Stimulated activated naive CD4-positive, alpha-beta T cell treated with Interleukin-2 at 50 U/mL for 16 hours (primary cell): ENCODE measurements around the gene FXYD2.
A peak's percentile ranks its signal among the peaks of the same experiment; 100 is the strongest.
"Not testable (repeated sequence)": the region's sequence is repeated elsewhere in the genome, so short reads cannot be mapped to it uniquely, and the experiment has no call there.

Experiments used
- DNase-seq: peaks from one replicate; lab custom pipeline; 2025; lab: John Stamatoyannopoulos, UW

Gene FXYD2

DNA sequence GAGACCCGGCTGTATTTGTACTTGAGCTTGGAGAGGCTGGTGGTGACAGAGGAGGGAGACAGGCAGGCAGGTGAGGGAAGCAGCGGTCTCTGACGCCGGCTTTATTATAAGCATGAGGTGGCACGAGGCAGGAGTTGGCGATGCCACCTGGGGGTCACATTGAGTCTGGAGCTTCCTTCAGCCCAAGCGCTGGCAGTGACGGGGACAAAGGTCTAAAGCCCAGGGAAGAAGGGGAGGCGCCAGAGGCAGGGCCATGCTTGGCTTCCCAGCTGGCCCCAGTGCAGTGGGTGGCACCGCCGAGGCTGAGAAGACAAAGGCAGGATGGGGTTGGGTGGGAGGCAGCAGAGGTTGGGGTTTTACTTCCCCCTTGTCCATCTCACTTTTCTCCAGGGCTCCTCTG is 4.5 kb downstream of the FXYD2 start:
- DNase-seq: no peak

DNA sequence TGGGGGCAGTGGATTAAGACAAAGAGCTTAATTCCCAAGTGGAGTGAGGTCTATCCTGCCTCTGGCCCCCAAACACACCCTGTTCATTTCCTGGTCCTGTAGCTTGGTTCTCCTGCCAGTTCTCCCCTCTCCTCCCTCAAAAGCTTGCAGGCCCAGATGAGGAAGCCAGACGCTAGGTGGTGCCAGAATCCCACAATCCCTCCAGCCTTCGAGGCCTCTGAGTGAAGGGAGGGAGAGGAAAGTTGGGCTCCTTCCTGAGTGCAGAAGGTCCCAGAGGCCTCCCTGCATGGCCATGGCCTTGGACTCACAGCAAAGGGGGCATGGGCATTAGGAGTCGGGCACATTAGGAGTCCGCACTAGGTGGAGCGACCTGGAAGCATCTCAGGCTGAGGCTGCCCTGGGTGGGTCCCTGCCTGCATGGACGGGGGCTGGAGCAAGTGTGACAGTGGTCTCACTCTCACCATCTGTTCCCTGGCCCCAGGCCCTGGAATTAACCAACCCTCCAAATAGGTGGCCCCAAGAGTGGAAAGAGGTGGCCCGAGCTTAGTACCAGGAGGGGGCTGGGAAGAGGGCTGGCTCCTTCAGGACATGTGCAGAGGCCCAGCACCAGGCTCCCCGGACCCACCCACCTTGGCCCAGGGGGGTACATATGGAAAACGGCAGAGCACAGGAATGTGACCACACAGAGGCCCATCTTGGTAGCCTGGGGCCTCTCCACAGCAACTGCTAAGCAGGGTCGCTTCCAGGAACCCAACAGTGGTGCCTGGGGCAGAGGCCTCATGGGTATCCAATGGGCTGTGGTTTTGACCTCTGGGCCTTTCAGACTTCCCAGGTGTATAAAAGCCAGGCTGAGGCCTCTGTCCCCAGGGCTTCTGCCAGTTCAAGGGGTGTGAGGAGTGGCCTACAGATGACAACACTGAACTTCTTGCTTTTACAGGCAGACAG is 5.2 kb downstream of the FXYD2 start:
- DNase-seq: no peak

DNA sequence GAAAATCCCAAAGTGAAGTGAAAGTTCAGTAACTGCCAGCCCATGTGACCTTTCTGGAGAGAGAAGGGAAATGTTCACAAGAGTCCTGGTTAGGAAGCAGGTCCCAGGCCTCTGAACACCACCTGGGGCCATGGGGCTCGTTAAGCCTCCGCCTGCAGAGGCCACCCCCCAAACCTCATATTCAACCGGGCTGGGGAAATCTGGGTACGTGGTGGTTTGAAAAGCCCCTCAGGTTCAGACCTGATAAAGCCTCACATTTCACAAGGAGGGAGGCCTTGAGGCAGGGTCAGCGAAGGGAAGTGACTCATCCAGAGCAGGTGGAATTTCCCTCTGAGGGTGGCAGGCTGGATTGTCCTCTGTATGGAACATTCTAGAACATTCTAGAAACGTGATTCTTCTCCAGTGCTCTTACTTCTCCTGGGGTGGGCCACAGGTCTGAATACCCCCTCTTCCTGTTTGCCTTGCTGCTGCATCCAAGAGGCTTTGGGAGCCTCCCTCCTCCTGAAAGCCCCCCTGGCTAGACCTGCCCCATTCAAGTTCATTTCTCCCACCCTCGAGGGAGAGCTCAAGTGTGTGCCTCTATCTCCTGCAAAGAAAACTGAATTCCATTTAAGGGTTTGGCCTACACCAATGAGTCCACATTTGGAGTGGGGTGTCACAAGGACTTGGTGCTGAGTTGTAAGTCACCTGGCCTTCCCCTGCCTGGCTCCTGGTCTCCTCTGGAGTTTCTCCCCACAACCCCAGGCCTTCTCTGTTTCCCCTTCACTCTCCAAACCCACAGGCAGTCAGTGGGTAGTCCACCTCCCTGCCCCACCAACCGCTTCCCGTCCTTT is 6.3 kb downstream of the FXYD2 start:
- peak; percentile 53 for DNase-seq

DNA sequence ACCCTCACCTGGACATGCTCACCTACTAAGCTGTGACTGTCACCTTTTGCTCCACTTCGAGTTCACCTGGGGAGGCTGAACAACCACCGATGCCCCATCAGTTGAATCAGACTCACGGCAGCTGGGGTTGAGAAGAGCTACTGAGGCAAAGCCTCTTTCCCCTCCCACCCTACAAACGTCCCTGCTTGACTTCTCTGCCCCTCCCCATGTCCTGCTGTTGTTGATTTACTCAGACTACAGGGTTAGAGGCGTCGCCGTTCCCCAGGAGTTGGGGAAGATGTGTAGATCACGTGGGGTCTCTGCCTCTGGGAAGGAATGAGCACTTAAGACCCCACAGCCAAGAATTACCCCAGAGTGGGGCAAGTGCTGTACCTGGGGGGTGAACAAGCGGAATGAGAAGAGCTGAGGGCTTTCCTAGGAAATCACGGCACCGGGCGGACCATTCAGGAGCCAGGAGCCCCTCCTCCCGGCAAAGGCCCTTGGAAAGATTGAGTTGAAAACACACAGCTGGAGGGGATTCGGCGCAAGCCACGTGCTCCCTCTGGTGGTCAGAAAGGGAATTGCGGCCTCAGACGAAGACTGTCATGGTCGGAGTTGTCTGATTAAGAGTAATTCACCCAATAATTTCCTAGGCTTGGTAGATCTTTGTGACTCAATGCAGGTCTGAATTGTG is 7.0 kb downstream of the FXYD2 start:
- peak; percentile 82 for DNase-seq

DNA sequence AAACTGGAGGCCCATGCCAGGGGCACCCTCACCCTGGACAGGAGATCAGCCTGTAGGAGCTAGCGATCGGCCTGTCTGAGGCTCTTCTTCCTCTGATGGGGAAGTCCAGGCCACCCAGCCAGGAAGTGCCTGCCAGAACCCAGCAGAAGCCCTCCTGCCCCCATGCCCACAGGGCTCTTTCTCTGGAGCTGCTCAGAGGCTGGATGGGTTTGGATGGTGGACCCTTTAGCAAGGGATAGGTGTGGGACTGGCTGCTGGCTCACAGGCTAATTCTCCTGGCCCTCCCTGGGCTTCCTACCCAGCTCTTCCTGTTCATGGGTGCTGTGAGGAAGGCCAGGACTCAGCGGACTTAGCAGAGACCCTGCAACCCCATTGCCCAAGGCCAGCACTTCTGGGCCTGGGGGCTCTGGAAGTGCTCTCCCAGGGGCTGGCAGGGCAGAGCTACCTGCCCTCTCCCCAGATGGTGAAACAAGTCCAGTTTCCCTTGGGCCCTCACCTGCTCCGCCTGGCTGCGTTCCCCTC is 7.6 kb downstream of the FXYD2 start:
- no peak for DNase-seq

DNA sequence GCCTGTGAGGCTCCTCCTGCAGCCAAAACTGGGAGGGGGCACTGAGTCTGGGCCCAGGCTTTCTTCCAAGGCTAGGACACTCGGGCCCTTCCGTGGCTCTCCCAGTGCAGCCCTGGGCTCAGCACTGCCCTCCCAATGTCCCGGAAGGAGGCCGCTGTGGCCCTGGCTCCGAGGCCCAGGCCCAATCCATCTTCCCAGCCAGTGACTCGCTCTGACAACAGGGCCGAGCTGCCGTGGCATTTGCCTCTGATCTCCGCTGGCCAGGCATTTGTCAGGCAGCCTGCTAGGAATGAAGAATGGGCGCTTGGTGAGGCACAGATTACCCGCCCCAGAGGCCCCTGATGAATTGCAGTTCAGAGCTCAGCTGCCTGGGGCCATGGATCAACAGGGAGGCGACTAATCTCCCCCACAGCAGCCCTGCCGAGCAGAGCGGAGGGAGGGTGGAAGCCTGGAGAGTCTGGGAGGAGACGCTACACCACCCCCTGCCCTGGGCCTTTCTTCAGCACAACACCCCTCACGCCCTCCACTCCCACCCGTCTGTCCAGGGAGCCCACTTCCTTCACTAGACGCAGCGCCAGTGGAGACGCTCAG is 8.3 kb downstream of the FXYD2 start:
- no peak for DNase-seq

DNA sequence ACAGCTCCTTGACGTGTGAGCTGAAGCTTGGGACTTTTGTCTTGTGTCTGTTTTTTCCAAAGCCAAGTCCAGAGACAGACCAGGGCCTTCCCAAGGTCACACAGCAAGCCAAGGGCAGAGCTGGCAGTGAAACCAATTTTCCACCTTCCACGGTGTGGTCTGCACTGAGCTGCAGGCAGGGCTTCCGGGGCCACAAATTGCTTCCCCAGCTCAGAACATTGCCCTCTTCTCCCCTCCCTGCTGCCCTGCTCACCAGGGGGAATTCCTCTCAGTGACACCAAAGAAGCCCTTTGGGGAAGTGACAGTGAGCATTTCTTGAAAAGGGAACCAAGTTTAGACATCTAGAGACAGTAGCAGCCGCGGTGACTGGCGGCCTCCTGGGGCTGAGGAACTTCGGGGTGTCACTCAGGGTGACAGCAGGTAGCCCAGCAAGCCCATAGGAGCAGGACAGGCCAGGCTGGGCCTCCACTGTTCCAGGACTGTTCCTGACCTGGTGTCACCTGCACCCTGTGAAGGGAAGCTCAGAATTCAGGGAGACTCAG is 9.2 kb downstream of the FXYD2 start:
- peak; percentile 61 for DNase-seq

DNA sequence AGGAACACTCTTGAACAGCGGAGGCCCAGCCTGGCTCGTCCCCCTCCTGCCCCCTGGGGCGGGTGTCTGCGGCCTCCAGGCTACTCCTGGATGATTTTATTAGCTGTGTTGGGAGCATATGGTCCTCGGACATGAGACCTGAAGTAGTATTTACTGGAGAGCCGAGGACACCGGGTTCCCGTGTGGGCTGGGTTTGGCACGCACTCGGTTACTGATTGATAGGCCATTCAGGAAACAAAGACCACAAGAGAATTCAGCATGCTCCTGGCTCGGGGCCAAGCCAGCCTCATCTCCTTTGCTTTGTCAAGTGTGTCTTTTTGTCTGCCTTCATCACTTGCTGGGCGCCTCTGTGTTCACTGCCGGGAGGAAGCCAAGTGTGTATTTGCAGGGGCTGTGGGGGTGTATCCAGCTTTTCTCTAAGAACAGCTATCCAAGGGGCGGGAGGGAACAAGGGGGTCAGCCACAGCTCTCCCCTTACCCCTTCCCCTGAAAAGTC is 9.7 kb downstream of the FXYD2 start:
- DNase-seq: peak; percentile 72

DNA sequence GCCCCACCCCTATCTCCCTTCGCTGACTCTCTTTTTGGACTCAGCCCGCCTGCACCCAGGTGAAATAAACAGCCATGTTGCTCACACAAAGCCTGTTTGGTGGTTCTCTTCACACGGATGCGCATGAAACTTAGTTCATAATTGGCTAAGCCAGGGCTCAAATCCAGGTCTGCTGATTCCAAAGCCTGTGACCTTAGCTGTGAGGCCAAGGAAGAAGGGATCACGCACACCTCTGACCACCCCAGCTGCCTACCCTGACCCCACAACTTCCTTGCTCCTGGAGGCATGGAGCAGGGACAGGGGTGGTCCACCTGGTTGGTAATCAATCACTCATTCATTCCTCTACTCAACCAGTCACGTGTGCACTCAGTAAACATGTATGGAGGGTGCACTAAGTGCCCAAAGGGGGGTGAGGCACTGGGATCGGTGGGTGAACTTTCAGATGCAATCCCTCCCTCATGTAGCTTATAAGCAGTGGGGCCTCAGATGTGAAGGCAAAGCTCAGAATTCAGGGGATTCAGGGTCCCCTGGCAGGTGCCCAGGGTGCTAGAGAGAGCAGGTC is 10.3 kb downstream of the FXYD2 start:
- no peak for DNase-seq

DNA sequence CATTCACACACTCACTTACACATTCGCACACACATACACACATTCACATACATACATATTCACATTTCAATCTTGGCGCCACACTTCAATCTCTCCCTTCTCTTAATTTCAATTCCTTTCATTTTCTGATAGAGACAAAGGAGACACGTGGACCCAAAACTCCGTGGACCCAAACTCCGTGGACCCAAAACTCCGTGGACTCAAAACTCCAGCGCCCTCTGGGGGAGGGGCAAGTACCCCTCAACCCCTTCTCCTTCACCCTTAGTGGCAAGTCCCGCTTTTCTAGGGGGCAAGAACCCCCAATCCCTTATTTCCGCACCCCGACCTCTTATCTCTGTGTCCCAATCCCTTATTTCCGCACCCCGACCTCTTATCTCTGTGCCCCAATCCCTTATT is 14.5 kb downstream of the FXYD2 start:
- not testable (repeated sequence) for DNase-seq

DNA sequence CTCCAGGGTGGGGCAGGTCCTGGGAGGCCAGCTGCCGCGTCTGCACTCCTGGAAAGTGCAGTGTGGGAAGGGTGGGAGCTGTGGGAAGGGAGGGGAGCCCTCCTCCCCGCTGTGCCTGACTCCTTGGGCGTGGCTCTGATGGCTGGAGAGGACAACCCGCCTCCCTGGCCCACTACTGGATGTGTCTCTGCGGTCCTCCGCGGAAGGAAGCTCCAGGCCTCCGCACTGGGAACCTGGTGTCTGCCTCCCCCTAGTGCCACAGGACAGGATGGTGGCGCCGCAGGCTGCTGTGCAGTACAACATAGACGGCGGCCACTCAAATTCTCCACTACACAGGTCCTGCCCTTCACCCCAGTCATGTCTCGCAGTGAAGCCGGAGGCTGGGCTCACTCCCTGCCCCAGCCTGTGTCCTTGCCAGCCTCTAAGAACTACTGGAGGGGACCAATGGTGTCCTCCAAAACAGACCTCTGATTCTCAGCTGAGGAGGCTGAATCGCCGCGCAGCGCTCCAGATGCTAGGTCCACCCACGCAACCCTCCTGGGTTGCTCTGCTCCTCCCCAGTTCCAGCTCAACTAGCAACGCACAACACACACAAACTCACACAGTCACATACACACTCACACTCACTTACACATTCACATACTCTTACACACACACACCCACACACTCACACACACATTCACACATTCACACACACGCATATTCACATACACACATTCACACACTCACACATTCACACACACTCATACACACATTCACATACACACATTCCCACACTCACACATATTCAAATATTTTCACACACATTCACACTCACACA is 15.1 kb downstream of the FXYD2 start:
- peak; percentile 38 for DNase-seq

DNA sequence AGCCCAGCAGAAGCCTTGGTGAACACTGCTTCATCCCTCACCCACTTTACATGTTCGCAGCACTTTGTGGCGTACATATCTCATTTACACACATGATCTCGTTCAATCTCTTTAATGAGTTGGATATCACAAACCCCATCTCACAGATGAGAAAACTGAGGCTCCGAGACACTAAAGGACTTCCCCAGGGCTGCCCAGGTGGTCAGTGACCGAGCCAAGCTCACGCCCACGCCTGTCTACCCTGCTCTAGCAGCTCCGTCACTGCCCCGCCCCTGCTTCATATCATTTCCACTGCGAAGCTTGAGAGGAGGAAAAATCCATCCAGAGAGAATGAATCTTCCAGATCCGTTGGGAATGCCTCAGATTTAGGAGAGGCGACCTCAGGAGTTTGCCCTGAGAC is 15.8 kb downstream of the FXYD2 start:
- no peak for DNase-seq

DNA sequence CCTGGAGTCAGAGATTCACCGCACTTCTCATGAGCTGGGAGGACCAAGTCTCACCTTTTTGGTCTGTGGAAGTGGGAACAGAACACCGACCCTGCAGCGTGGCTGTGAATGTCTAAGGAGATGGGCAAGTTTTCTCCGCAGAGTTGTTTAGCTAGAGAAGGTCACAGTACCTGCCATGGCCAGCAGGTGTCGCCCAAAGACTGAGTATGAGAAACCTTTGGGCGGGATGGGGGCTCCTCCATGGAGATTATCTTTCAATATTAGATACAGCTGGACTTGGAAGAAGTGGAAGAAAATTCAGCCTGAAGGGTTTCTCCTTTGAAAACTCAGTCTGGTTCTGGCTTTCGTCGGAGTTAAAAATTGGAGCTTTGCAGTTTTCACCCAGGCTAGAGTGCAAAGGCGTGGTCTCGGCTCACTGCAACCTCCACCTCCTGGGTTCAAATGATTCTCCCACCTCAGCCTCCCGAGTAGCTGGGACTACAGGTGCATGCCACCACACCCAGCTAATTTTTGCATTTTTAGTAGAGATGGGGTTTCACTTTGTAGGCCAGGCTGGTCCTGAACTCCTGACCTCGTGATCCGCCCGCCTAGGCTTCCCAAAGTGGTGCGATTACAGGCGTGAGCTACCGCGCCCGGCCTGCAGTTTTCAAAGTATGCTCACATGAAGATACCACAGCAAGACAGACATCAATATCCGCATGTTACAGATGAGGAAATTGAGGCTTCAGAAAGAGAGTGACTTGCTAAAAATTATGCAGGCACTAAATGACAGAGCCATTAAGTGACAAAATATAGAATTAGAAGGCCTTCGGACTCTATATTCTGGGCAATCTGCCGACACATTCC is 16.8 kb downstream of the FXYD2 start:
- peak; percentile 65 for DNase-seq

DNA sequence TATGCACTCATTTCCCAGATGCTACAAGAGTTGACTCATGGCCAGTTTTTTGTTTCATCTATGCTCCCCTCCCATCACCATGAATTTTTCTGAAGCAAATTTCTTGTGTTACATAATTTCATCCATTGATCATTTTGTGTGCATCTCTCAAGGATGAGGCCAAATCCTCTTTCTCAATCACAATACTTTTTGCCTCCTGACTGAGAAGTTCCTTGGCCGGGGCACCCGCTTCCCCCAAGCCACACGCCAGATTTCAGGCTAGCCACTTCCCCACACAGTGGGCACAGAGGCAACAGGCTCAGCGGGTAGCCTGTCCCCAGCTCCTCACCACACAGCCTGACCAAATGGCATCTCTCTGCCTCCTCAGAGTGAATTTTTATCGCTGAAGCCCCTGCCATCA is 17.7 kb downstream of the FXYD2 start:
- no peak for DNase-seq

DNA sequence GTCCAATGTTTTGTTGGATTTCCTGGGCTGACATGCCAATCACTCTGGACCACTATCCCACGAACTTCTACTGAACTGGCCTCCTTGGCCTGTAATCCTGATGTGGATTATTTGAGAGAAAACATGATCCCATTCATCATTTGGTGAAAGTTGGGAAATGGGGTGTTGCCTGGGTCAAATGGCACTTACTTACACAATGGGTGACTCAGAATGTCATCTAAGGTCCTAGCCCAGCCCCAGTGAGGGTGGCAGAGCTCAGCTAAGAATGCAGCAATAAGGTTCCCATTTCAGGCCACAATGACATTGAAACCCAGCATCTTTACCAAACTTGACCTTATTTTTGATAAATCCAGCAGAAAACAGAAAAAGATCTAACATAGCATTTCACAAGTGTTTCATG is 19.5 kb downstream of the FXYD2 start:
- no peak for DNase-seq

DNA sequence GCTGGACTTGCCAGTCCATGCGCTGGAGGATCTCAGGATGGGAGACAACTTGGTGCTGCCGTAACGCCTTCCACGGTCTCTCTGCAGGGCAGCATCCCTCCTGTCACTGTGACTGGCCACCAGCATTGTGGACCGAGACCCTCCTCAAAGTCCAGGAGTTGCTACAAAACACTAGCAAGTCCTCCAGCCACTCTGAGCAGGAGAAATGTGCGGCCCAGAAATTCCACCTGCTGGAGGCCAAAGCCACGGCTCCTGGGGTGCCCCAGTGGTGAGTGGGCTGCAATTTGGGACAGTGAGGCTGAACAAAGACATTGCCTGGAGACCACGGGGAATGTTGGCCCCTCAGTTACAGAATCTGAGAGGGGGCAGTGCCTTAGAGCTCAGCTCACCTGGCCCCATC is 20.6 kb downstream of the FXYD2 start:
- no peak for DNase-seq

DNA sequence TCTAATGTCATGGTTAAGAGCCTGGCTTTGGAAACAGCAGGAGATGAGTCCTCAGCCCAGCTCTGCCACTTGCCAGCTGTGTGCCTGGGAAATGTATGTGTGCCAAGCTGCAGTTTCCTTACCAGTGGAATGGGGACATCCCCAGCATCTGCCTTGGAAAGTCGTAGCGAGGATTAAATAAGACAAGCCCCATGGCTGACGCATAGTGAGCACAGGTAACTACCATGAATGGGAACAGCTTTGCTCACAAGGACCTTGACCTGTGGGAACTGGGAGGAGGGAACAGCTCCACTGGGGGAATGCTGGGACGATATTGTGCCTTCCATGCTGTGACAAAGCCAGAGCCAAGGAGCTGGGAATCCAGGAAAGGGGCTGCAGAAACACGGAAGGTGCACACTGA is 24.9 kb downstream of the FXYD2 start:
- DNase-seq: no peak

DNA sequence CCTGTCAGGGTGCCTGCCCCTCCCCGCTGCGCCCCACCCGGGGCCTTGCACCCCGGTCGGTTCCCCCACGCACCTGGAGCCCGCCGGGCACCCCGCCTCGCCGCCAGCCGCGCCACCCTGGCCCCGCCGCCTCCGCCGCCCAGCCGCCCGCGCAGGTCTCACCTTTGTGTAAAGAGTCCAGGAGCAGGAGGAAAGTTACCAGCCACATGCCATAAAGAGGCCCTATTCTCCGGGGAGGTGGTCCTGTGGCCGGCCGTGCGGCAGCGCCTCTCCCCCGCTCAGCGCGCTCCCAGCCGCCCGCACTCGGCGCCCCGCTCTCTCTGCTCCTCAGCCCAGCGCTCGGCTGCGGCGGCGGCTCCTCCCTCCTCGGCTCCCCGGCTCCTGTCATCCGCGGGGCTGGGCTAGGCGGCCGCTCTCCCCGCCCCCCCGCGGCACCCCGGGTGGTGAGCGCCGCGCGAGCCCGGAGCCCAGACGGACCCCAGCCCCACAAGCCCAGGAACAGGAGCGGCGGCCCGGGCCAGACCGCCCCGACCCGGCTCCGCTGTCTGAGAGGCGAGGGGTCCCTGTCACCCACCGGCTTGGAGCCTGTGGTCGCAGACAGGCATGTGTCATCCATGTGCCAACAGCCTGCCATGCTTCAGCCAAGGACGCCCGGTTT is 27.5 kb downstream of the FXYD2 start, which contains the start of gene DSCAML1:
Gene DSCAML1 (minus strand): TSS at position 345 of the 658 bp plus-strand sequence. CDS start 137 bp downstream, at position 208.
- DNase-seq: peak; percentile 33
